Fibroblast of the conjunctiva (primary cell): ENCODE data around the gene TASP1.
"Not testable (repeated sequence)": the region's sequence is repeated elsewhere in the genome, so short reads cannot be mapped to it uniquely, and the experiment has no call there.

Experiments used
- DNase-seq: peaks from one replicate; pipeline ENCODE4 v3.0.0-alpha.2; 2010; ENCODE audit warnings: low read depth

Gene TASP1

DNA sequence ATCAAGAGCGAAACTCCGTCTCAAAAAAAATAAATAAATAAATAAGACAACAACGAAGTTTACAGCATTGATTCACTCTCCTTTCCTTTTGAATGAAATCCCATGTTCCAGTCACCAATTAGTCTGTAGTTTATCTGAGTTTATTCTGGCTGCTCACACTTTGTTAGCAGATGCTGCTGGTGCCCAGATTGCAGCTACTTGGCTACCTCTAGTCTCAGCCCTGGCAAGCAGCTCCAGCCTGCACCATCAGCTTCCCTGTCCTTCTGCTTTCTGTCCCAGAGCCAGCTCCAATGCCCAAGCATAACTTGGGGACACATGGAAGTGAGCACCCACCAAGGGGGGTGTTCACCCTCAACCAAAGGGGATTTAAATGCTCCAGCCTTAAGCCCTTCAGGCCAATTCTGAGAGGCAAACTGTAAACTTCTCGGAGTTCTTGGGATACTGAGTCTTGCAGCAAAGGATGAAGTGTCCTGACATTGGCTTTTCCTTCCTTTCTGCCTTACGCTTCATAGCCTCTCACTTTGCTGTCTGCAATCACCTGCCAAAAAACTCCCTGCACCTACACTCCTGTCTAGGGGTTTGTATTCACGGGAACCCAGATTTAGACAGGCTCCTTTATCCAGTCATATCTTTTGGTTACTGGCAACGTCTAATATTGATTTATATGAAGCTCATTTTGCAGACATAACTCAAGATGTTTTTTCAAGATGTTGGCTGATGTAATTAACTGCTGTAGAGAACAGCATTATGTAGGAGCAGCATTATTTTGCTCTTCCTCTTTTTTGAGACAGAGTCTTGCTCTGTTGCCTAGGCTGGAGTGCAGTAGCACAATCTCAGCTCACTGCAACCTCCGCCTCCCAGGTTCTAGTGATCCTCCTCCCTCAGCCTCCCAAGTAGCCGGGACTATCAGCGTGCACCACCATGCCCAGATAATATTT lies 9.8 kb upstream of the TASP1 start:
- no peak for DNase-seq

DNA sequence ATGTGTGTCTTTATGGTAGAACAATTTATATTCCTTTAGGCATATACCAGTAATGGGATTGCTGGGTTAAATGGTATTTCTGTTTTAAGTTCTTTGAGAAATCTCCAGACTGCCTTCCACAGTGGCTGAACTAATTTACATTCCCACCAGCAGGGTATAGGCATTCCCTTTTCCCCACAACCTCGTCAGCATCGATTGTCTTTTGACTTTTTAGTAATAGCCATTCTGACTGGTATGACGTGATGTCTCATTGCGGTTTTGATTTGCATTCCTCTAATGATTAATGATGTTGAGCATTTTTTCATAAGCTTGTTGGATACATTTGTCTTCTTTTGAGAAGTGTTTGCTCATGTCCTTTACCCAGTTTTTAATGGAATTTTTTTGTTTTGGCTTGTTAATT lies 5.3 kb upstream of the TASP1 start:
- DNase-seq, result no peak

DNA sequence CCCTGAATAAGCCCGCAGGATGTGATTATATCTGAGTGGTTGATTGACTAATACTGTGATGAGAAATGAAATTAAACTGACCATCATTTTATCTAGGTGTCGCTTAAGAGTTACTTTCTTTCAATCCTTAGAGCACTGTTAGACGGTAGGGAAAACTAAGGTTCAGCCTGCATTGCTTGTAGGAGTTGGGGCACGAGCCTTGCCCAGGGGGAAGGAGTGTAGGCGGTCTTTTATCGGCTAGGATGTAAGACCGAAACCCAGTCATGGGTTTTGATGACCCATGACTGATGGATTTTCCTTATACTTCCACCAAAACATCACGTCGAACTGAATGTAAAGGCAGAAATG lies 392 bp upstream of the TASP1 start:
- DNase-seq, result no peak

DNA sequence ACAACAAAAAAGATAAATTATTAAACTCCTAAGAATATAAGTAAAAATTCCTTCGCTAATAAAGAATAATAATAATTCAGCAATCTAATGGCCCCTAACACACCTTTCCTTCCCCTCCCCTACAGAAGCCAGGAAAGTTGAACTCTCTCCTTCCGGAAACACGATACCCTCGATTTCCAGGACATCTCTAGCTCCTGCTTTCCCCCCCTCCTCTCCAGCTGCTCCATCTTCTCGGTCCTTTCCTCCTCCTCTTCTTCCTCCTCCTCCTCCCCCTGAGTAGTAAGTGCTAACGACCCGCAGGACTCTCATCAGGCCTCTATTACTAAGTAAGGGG lies 603 bp downstream of the TASP1 start:
- DNase-seq, result no peak

DNA sequence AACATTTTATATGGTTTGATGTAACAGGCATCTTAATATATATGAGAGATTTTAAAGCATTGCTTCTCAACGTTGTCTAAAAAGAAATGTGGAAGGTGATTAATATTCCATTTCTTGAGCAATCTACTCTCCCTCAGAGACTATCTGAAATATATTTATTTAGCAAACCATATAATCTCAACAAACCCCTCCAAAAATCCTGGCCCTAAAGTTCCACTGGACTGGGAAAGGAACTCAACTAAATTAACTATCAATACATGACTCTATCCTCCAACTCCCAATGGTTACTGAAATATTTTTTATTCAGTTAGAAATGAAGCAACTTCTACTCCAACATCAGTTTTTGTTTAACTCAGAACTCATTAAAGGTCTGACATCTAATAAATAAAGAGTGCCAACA lies 6.3 kb downstream of the TASP1 start:
- no peak for DNase-seq

DNA sequence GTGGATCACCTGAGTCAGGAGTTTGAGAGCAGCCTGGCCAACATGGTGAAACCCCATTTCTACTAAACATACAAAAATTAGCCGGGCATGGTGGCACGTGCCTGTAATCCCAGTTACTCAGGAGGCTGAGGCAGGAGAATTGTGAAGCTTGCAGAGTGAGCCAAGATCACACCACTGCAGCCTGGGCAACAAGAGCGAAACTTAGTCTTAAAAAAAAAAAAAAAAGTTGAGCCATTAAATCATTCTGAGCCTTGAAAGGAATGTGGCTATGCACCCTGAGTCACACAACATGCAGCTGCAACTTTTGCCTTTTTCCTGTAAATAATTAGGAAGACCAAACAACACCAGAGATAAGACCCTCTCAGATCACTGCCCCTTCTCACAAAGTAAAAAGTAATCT lies 11.2 kb downstream of the TASP1 start:
- DNase-seq, result not testable (repeated sequence)

DNA sequence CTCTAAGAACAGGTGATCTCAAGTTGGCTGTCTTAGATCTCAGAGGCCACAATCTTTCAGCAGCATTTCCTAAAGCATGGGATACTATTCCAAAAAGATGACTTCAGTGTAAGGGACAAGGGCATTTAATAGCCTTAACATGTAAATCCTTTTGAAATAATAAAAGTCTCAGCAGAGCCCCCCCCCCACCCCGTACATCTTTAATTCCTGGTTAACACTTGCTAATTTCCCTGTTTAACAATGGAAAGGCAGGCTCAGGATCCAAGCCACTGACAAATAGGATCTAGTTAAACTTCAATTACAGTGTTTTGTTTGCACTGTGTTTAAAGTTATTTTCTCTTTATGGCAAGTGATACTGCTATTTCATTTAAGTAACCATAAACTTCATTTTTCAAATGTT lies 12.0 kb downstream of the TASP1 start:
- no peak for DNase-seq

DNA sequence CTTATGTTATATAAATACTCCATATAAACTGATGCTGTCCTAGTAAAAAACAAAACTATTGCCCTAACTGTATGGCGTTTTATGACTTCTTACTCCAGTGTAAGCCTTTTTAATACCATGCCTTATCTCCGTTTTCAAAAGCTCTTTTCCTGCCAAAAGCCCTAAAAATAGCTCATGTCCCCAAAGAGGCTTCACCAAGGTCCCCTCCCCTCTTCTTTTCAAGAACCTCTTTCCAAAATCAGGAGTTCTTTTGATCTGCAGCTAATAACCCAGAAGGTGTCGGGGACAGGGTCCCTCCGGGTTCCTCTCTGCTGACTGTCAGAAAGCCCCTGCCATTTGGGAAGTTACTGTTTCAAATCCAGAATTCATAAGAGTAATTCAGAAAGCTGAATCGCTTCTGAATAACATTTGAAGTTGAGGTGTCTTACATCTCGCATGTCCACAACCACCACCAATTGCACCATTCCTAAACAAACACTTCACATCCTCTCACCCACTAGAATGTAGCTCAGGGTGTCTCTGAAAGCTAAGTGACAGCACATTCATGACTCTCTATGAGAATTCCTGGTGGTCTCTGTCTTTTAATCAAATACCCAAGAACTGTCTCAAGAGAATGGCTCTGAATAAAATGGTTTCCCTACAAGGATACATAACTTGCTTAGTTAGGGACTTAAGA lies 13.3 kb downstream of the TASP1 start:
- DNase-seq, result no peak

DNA sequence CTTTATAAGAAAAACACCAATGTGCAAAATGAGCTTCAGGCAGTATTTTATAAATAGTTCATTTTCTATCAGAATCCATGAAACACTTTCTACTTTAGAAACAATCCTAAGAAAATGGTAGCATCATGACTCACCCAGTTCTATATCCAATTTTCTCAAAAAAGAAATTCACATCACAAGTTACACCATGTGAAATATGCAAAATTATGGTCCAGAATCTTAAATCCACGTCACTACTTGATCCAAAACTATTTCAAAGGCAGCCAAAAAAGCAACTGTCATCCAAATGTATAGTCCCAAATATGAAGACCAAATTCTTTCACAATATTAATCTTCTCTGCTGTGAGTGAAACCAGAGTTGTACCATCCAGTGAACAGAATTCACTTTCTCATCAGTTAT lies 19.3 kb downstream of the TASP1 start:
- DNase-seq, result not testable (repeated sequence)

DNA sequence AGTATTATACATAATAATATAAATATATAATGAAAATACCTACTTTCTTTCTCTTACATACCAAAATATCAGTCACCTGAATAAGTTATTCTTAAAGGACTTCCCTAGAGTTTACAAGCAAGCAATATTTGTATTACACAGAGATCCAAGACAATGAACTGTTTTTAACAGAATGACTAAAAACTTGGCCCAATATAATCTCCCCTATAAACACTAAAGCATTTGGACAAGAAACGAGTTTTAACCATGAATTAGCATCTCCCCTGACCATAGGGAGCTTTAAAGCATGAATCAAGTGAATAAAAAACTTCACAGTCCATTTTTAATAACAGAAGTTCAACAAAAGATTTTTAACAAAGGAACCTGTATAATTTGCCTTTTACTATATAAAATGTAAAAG lies 20.3 kb downstream of the TASP1 start:
- DNase-seq, result not testable (repeated sequence)

DNA sequence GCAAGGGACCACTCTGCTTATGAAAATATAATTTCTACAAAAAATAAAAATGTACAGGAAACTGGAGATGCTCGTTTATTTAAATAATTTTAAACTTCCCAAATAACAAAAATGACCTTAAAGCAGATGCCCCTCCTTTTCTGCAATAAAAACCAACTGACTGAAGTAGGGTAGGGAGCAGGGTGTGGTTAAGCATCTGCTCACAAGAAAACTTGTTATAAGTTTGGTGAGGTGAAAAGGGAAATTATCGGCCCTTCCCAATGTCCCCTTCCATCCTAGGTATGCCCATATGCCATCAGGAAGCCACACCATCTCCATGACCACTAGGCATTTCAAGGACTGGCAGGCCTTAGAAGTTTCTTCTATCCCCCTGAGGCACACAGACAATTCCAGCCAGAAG lies 21.1 kb downstream of the TASP1 start:
- DNase-seq, result not testable (repeated sequence)

DNA sequence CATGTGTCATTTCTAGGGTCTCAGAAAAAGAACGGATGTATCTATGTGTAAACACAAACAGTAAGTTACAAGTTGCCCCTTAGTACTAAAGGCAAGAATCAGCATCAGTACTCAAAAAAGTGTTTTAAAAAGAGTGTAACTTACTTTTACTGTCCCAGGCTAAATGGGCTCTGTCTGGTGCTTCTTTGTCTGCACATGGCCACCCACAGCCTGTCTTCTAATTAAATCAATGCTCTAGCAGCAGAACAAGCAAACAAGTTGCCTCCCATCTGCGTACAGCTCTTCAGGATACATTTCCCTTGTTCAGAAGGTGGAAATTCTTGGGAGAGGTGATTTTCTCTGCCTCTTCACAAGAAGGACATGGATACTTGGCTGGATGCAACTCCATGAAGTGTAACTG lies 22.0 kb downstream of the TASP1 start:
- not testable (repeated sequence) for DNase-seq

DNA sequence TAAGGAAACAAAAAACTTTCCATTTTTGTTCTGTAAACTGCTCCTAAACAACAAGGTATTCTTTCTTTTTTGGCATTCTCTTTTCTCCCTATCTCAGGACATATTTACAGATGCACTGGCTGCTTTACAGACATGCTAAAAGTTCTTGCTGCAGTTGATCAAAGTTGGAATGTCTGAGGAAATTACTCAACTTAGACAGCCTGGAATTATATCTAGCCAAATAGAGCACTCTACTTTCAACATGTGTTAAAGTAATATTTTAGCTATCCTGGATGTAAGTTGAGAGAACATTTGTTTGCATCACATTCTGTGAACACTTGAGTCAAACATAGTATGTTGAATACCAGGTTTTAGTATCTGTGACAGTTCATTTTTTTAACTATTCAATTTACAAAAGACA lies 24.8 kb downstream of the TASP1 start:
- DNase-seq, result no peak

DNA sequence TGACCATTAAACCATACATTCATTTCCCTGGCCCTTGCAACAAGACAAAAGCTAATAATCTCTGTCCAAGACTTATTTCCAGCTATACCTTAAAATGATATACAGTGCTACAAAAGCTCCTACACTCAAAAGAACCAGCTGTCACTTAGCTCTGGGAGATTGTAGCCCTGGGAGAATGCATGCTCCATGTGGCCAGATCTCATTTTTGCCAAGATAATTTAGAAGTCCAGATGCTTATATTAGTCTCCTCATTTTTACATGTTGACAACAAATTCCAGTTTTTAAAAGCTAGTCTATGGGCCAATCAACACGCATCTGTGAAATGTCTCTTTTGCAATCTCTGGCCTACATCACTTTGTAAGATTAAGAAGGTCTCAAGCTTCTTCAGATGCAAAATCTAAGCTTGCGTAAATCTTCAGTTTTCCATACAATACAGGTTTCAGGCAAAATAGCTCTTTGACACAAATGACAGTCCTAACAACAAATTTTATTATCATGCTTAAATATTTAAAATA lies 27.1 kb downstream of the TASP1 start:
- no peak for DNase-seq

DNA sequence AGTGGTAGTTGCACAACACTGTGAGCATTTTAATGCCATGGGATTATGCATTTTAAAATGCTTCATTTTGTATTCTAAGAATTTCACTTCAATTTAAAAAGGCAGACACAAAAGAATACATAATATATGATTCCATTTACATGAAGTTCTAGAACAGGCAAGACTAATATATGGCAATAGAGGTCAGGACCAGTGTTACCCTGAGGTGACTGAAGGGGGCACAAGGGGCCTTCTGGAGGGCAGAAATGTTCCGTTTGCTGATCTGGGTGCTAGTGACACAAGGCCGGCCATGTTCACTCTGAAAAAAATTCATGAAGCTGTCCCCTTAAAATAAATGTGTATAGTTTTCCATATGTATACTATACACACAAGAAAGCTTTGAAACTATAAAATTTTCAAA lies 28.5 kb downstream of the TASP1 start:
- DNase-seq, result no peak

DNA sequence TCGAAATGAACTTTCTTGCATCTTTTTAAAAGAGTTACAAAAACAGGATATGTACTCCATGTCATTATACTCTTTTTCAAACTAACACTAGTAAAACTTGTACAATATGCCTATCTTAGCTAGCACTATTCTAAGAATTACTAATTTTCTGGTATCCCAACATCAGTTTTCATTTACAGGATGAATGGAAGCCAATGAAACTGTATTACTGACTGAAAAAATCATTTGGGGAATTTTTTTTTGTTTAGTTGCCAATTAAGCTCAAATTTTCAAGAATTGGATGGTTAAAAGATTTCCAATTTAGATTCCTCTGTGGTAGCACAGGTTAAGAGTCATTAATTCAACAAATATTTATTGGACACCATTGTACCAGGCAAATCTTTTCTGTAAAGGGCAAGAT lies 30.7 kb downstream of the TASP1 start:
- DNase-seq, result no peak

DNA sequence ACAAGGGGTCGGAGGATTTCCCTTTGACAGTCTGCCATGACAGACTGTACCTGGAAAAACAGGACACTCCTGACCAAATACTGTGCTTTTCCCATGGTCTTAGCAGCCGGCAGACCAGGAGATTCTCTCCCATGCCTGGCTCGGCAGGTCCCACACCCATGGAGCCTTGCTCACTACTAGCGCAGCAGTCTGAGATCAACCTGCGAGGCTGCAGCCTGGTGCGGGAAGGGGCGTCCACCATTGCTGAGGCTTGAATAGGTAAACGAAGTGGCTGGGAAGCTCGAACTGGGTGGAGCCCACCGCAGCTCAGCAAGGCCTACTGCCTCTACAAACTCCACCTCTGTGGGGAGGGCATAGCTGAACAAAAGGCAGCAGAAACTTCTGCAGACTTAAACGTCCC lies 45.3 kb downstream of the TASP1 start:
- not testable (repeated sequence) for DNase-seq

DNA sequence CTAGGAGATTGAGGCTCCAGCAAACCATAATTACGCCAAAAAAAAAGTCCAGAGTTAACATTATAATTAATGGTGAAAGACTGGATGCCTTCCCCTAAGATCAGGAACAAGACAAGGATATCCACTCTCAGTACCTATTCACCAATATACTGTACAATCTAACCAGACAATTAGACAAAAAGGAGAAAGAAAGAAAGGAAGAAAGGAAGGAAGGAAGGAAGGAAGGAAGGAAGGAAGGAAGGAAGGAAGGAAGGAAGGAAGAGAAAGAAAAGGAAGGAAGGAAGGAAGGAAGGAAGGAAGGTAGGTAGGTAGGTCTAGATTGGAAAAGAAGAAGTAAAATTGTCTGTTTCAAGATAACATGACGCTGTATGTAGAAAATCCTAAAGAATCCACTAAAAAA lies 50.7 kb downstream of the TASP1 start:
- DNase-seq, result no peak

DNA sequence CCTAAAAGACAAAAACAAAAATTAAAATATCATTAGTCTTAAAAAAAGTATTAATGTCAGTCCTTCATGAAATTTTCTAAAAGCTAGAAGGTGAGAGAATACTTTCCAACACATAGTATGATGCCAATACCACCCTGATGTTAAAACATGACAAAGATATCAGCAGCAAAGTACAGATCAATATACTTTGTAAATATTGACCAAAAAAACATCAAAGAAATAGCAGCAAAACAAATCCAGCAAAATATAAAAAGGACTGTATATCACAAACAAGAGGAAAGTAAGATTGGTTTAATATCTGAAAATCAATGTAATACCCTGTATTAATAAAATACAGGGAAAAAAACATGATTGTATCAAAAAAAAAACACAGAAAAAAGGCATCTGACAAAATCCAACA lies 51.4 kb downstream of the TASP1 start:
- no peak for DNase-seq

DNA sequence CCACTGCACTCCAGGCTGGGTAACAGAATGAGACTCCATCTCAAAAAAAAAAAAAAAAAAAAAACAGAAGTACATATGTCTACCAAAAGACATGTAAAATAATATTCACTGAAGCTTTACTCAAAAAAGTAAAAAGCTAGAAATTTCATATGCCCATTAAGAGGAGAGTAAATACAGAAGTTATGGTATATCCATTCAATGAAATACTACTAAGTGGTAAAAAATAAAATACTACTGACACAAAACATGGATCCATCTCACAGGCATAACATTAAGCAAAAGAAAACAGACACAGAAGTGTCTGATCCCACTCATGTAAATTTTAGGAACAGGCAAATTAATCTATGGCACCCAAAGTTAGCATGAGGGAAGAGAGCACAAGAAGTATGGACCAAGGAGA lies 52.6 kb downstream of the TASP1 start:
- DNase-seq, result no peak

DNA sequence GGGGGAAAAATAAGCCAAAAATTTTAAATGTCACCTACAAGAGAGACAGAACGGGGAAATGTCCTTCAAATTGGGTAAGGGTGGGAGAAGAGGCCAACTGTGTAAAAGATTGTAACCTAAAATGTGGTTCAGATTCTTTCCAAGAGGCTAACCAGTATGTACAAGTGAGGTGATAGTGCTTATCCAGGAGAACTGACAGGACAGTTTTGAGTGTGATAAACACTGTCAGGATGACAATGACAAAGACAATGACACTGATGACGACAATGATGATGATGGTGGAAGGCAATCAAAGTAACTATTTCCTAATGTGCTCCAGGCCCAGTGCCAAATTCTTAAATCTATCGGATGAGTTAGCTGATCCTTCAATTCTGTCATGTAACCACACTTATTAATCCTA lies 57.3 kb downstream of the TASP1 start:
- DNase-seq, result no peak

DNA sequence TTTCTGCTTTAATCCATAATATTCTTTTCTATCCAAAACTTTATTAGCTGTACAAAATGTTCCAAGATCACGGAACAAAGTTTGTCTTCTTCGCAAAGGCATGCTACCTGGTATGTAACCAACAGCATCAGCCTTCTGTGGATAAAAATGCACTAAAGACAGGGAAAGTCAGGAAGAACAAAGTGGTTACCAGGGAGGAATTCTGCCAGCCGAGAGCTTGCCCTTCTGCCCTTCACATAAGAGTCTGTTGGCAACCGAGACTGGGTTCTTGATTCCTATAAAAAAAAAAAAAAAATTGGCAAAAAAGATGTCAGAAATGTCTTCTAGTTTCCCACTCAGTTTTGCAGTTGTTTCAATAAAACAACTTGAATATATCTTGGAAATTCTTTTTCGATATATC lies 58.0 kb downstream of the TASP1 start:
- DNase-seq, result no peak

DNA sequence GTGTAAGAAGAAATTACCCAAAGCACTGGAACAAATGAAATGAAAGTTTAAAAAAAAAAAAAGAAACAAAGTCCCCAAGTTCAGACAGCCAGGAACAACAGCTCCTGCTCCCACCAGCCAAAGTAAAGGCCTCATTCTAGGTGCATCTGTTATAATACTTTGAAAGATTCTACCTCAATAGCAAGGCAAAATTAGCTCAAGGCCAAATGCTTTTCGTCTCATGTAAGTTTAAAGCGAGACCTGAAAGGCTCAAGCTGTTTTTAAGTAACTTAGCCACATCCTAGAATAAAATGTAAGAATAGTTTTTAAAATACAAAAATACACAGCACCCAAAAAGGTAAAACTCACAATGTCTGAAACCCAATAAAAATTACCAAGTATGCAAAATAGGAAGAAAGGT lies 64.7 kb downstream of the TASP1 start:
- no peak for DNase-seq

DNA sequence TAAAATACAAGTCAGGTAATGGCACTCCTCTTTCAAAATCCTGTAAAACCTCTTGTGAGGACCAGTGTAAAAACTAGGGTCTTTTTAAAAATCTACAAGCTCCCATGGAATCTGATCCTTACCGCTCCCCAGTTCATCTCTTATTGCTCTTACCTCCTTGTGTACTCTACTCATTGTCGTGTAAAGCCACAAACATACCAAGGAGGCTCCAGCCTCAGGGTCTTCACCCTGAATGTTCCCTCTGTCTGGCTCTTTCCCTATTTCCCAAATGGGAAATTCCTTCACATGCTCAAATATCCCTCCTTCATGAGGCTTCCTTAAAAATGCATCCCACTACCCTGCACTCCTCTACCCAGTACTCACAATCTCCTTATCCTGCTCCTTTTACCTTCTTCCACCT lies 67.1 kb downstream of the TASP1 start:
- DNase-seq, result no peak
